H1 (cell line): ENCODE results near the gene ZNF771. TPM values are rescaled to one million over a fixed set of nuclear protein-coding genes. Genes with fewer than 3 reads are reported as not detected.

Experiments used
- CTCF ChIA-PET: fragments of 300-600 bp; sonication (Branson Sonifier 250); formaldehyde crosslinking; loops from one replicate; lab custom pipeline; 2021; ENCODE audit not compliant: partially characterized antibody; lab: Charles Lee
- POLR2A ChIA-PET: fragments of 300-600 bp; sonication (Branson Sonifier 250); formaldehyde crosslinking; loops from one replicate; lab custom pipeline; 2021; ENCODE audit warnings: inconsistent platforms; ENCODE audit not compliant: partially characterized antibody; lab: Charles Lee
- DNase-seq, 2 experiments: peaks; one replicate each; pipeline versions ENCODE4 v3.0.0 to v3.0.0-alpha.2; 2010 to 2022; ENCODE audit warnings: low spot score in 2 of 2, low read depth in 1 of 2, mixed read lengths in 1 of 2
- FAIRE-seq: peaks from 2 replicates; lab custom pipeline; 2011; peaks lifted over from hg19 to GRCh38; lab: Jason Lieb, UNC
- H2AFZ ChIP-seq: 2 replicates; pipeline ENCODE4 v1.8.1; 2012; ENCODE audit warnings: low read length, inconsistent platforms
- H2AK5ac ChIP-seq: 2 replicates; pipeline ENCODE4 v1.6.1; 2013; ENCODE audit warnings: low read depth, low read length
- H2BK120ac ChIP-seq: replicated peaks from 2 replicates; pipeline ENCODE3; 2013; ENCODE audit warnings: low read depth, low read length, inconsistent platforms
- H2BK12ac ChIP-seq: 2 replicates; pipeline ENCODE4 v1.6.1; 2013; ENCODE audit warnings: low read depth, low read length
- H2BK15ac ChIP-seq: 2 replicates; pipeline ENCODE4 v1.6.1; 2013; ENCODE audit warnings: low read length
- H2BK20ac ChIP-seq: 2 replicates; pipeline ENCODE4 v1.6.1; 2013; ENCODE audit warnings: low read length
- H2BK5ac ChIP-seq: 2 replicates; pipeline ENCODE4 v1.6.1; 2013; ENCODE audit warnings: low read depth, low read length
- H3K14ac ChIP-seq: 2 replicates; pipeline ENCODE4 v1.6.1; 2013; ENCODE audit warnings: inconsistent platforms; ENCODE audit not compliant: insufficient read length
- H3K18ac ChIP-seq: 2 replicates; pipeline ENCODE4 v1.6.1; 2013; ENCODE audit warnings: low read length; ENCODE audit errors: extremely low read depth
- H3K23ac ChIP-seq: 2 replicates; pipeline ENCODE4 v1.6.1; 2013; ENCODE audit warnings: inconsistent platforms; ENCODE audit not compliant: insufficient read length
- H3K23me2 ChIP-seq: 2 replicates; pipeline ENCODE4 v1.6.1; 2013; ENCODE audit warnings: low read depth, low read length
- H3K27ac ChIP-seq: 2 replicates; pipeline ENCODE4 v1.6.1; 2011; ENCODE audit warnings: low read depth, low read length, inconsistent platforms
- H3K27me3 ChIP-seq, 4 experiments: replicated peaks in 1 of 4; 1 replicate in 1 of 4; 2 replicates in 3 of 4; pipeline versions ENCODE4 v1.6.1 to v1.8.1; 2011 to 2013; ENCODE audit warnings: low read length in 3 of 4, mild to moderate bottlenecking in 3 of 4, inconsistent platforms in 2 of 4, mixed read lengths in 2 of 4, moderate library complexity in 1 of 4; ENCODE audit not compliant: control insufficient read depth in 3 of 4, insufficient read depth in 3 of 4; ENCODE audit errors: extremely low read depth in 1 of 4
- H3K36me3 ChIP-seq, 4 experiments: 2 replicates each; pipeline versions ENCODE4 v1.6.1 to v1.8.1; 2011 to 2013; ENCODE audit warnings: mild to moderate bottlenecking in 4 of 4, low read length in 3 of 4, moderate library complexity in 2 of 4, control low read depth in 1 of 4, inconsistent platforms in 1 of 4; ENCODE audit not compliant: insufficient read depth in 4 of 4, control insufficient read depth in 2 of 4
- H3K4ac ChIP-seq: replicated peaks from 2 replicates; pipeline ENCODE3; 2013; ENCODE audit warnings: low read length, low read depth, mixed read lengths, inconsistent platforms; ENCODE audit not compliant: insufficient read length
- H3K4me1 ChIP-seq, 4 experiments: replicated peaks in 1 of 4; 1 replicate in 1 of 4; 2 replicates in 3 of 4; pipeline versions ENCODE4 v1.6.1 to v1.8.1; 2011 to 2013; ENCODE audit warnings: low read length in 3 of 4, inconsistent platforms in 2 of 4, mixed read lengths in 1 of 4; ENCODE audit not compliant: insufficient read depth in 4 of 4, control insufficient read depth in 3 of 4
- H3K4me2 ChIP-seq, 2 experiments: 2 replicates each; pipeline versions ENCODE4 v1.6.1 to v1.8.1; 2011 to 2013; ENCODE audit warnings: low read depth in 2 of 2, low read length in 2 of 2, control low read depth in 1 of 2, inconsistent platforms in 1 of 2, mild to moderate bottlenecking in 1 of 2; ENCODE audit not compliant: insufficient read depth in 1 of 2
- H3K4me3 ChIP-seq, 4 experiments: fragments of 200-600, 300-600 bp in 1 of 4; sonication (generic), shearing (Covaris generic), sonication (Bioruptor Twin) in 1 of 4; 2 replicates each; pipeline versions ENCODE4 v1.5.1 to v1.8.1; 2011 to 2016; ENCODE audit warnings: low read length in 4 of 4, low read depth in 3 of 4, control low read depth in 2 of 4, inconsistent platforms in 2 of 4, mild to moderate bottlenecking in 2 of 4, mixed read lengths in 1 of 4, moderate library complexity in 1 of 4; ENCODE audit not compliant: insufficient read depth in 2 of 4; ENCODE audit errors: extremely low read depth in 1 of 4
- H3K56ac ChIP-seq: replicated peaks from 2 replicates; pipeline ENCODE3; 2013; ENCODE audit warnings: low read depth, mild to moderate bottlenecking, mixed read lengths, low read length, inconsistent platforms; ENCODE audit not compliant: insufficient read length
- H3K79me1 ChIP-seq: 2 replicates; pipeline ENCODE4 v1.6.1; 2013; ENCODE audit warnings: low read depth, low read length, control low read depth
- H3K79me2 ChIP-seq, 2 experiments: 2 replicates each; pipeline versions ENCODE4 v1.6.1 to v1.8.1; 2012 to 2013; ENCODE audit warnings: low read length in 2 of 2, mild to moderate bottlenecking in 2 of 2, inconsistent platforms in 1 of 2; ENCODE audit not compliant: insufficient read depth in 2 of 2, control insufficient read depth in 1 of 2
- H3K9ac ChIP-seq, 4 experiments: replicated peaks in 1 of 4; 1 replicate in 1 of 4; 2 replicates in 3 of 4; pipeline versions ENCODE4 v1.6.1 to v1.8.1; 2011 to 2013; ENCODE audit warnings: low read depth in 3 of 4, low read length in 3 of 4, control low read depth in 2 of 4, mild to moderate bottlenecking in 2 of 4, moderate library complexity in 2 of 4, inconsistent platforms in 1 of 4; ENCODE audit errors: extremely low read depth in 1 of 4
- H3K9me3 ChIP-seq, 2 experiments: 2 replicates each; pipeline versions ENCODE4 v1.6.1 to v1.8.1; 2012 to 2013; ENCODE audit warnings: mild to moderate bottlenecking in 2 of 2, moderate library complexity in 2 of 2, control low read depth in 1 of 2, inconsistent platforms in 1 of 2, low read depth in 1 of 2, low read length in 1 of 2, mixed read lengths in 1 of 2; ENCODE audit not compliant: insufficient read depth in 2 of 2
- H4K20me1 ChIP-seq, 2 experiments: replicated peaks in 1 of 2; 2 replicates each; pipeline versions ENCODE3 to v1.8.1; 2011 to 2013; ENCODE audit warnings: inconsistent platforms in 2 of 2, low read length in 2 of 2, mild to moderate bottlenecking in 1 of 2; ENCODE audit not compliant: insufficient read depth in 2 of 2, control insufficient read depth in 1 of 2
- H4K5ac ChIP-seq: 2 replicates; pipeline ENCODE4 v1.6.1; 2013; ENCODE audit warnings: low read length, low read depth, mixed read lengths, inconsistent platforms; ENCODE audit not compliant: insufficient read length
- H4K8ac ChIP-seq: 2 replicates; pipeline ENCODE4 v1.8.0; 2013; ENCODE audit warnings: mild to moderate bottlenecking, moderate library complexity, low read length, inconsistent platforms; ENCODE audit not compliant: insufficient read depth; ENCODE audit errors: extremely low read depth
- H4K91ac ChIP-seq: replicated peaks from 2 replicates; pipeline ENCODE3; 2013; ENCODE audit warnings: low read length, mixed read lengths, inconsistent platforms; ENCODE audit not compliant: insufficient read length
- BCL11A ChIP-seq, 2 experiments: IDR thresholded peaks; one replicate each; pipeline ENCODE4 v1.6.1; 2011; ENCODE audit warnings: low read depth in 2 of 2, low read length in 2 of 2, mild to moderate bottlenecking in 2 of 2
- CHD1 ChIP-seq: IDR thresholded peaks from 2 replicates; pipeline ENCODE4 v1.6.1; 2012; ENCODE audit warnings: low read depth, low read length, improper control_type of control experiment
- CHD2 ChIP-seq: IDR thresholded peaks from 2 replicates; pipeline ENCODE4 v1.6.1; 2012; ENCODE audit warnings: low read length, improper control_type of control experiment
- EP300 ChIP-seq, 2 experiments: IDR thresholded peaks; 1 replicate in 1 of 2; 2 replicates in 1 of 2; pipeline ENCODE4 v1.6.1; 2011 to 2012; ENCODE audit warnings: low read depth in 2 of 2, low read length in 2 of 2, mild to moderate bottlenecking in 2 of 2, borderline replicate concordance in 1 of 2, inconsistent platforms in 1 of 2, moderate library complexity in 1 of 2
- EZH2 ChIP-seq: fragments of 200-600 bp; sonication (generic); IDR thresholded peaks from 2 replicates; pipeline ENCODE4 v1.7.1; 2012; ENCODE audit warnings: low read depth, mild to moderate bottlenecking, moderate library complexity, low read length, inconsistent platforms; ENCODE audit not compliant: severe bottlenecking
- HDAC2 ChIP-seq, 2 experiments: fragments of 300-600 bp in 1 of 2; sonication (generic) in 1 of 2; IDR thresholded peaks; 2 replicates each; pipeline ENCODE4 v1.6.1; 2011 to 2012; ENCODE audit warnings: low read depth in 2 of 2, low read length in 2 of 2, mild to moderate bottlenecking in 2 of 2, moderate library complexity in 2 of 2, borderline replicate concordance in 1 of 2, inconsistent platforms in 1 of 2
- WGBS, 2 experiments: shearing (Covaris generic) in 1 of 2; methylation state at CpG; one replicate each; pipeline versions ENCODE4 v1.1.6 to v1.1.7; 2013 to 2015; ENCODE audit warnings: low lambda C conversion rate in 2 of 2, mixed read lengths in 2 of 2, inconsistent platforms in 1 of 2, low coverage in 1 of 2, missing lambda C conversion rate in 1 of 2; ENCODE audit not compliant: insufficient replicate concordance in 2 of 2, insufficient coverage in 1 of 2, insufficient read length in 1 of 2; ENCODE audit errors: extremely low coverage in 1 of 2, missing lambda C conversion rate in 1 of 2; 5-methylcytosine and 5-hydroxymethylcytosine counted together
- polyA plus RNA-seq, 7 experiments: library from polyadenylated mRNA; depleted of rRNA in 3 of 7; stranded (reverse) in 5 of 7; unstranded in 2 of 7; fragments of >200 nt in 5 of 7; fragments of 200-250 nt in 2 of 7; gene quantifications; 1 replicate in 5 of 7; 2 replicates in 1 of 7; 4 replicates in 1 of 7; pipeline versions ENCODE4 v1.2.1 to v1.2.3, GENCODE V29; 2011 to 2013; ENCODE audit warnings: missing spikeins in 2 of 7, mixed read lengths in 2 of 7
- total RNA-seq: library from RNA; stranded (reverse); fragmentation: NEBNext Ultra II Directional; extraction: Animal tissue kit (Norgen Biotek cat#: 25700); gene quantifications from 2 replicates; pipeline ENCODE4 v1.2.1, GENCODE V29; 2021

ZNF771 gene
- total and polyA plus RNA-seq, 2 of the 8 experiments (the other 6 are each of a cell fraction or from before 2014, with no cell fraction given) = 10.6 to 15.7 TPM

GRCh38 chr16:30368122-30368791, 39.1 kb upstream of the ZNF771 start:
- Histone ChIP-seq H3K23me2 (peaks cover 10% of the 10 kb centered on the region; the same call in 1 of the 2 replicates), H3K4me1 (peaks cover 0 to 17% (median 11%) of the 10 kb centered on the region in 4 experiments; a peak in 6 of 7 replicates), H3K4ac (no peak overlapping the region), H4K5ac (no peak overlapping the region), H3K18ac (no peak overlapping the region), H4K20me1 (peaks cover 4 to 18% of the 10 kb centered on the region in 2 experiments), H2AK5ac (no peak overlapping the region), H4K91ac (no peak overlapping the region), H2BK5ac (no peak overlapping the region), H3K36me3 (0 out of 8 replicates have a peak, but pooled peaks cover 0 to 4% (median 0%) of the 10 kb centered on the region in 4 experiments), H2BK120ac (no peak overlapping the region), H3K56ac (no peak overlapping the region), H4K8ac (no peak overlapping the region), H2BK15ac (no peak overlapping the region), H3K79me1 (peaks cover 10% of the 10 kb centered on the region), H3K14ac (no peak overlapping the region), H3K79me2 (peaks cover 0 to 29% of the 10 kb centered on the region in 2 experiments; a peak in 2 of 4 replicates), H3K4me3 (peak overlapping the region; percentile 43 to 81 (median 52); a peak in 5 of 8 replicates), H2AFZ (no peak overlapping the region), H2BK12ac (peak overlapping the region; percentile 50; the same call in 1 of the 2 replicates), H3K27me3 (no peaks in the 10 kb centered on the region), H3K23ac (no peak overlapping the region), H3K9ac (peak overlapping the region in 2 of 4 experiments; percentile 29 to 45; a peak in 2 of 7 replicates), H3K9me3 (no peaks in the 10 kb centered on the region), H3K4me2 (peak overlapping the region; percentile 83 to 87), H2BK20ac (no peak overlapping the region), H3K27ac (no peak overlapping the region)
- FAIRE-seq (no peak), DNase-seq (no peak)
- CTCF ChIA-PET = interaction anchor here (1.3 to 1.9 kb wide), 2 partner anchors 11 to 62 kb away, joined by 3 to 11 read pairs; partner anchors contain the start of gene DCTPP1
- POLR2A ChIA-PET = interaction anchor here (1.1 to 6.9 kb wide), 5 partner anchors 10 to 39 kb away, joined by 3 to 79 read pairs (median 4); partner anchors contain the start of genes CD2BP2 and ZNF771
- TF ChIP-seq HDAC2 (IDR thresholded peaks at IDR 0.05; ENCODE audit: borderline replicate concordance in 1 of 2, low read depth in 2 of 2, low read length in 2 of 2) (no peak), EZH2 (no peak), BCL11A (IDR thresholded peaks at IDR 0.05; ENCODE audit: low read depth in 2 of 2, low read length in 2 of 2) (no peak), EP300 (IDR thresholded peaks at IDR 0.05; ENCODE audit: borderline replicate concordance in 1 of 2, low read depth in 2 of 2, low read length in 2 of 2) (no peak), CHD1 (no peak), CHD2 (no peak)
- 81% methylated on average over 8 of the region's 8 CpGs; no CpG with 5 or more reads in 1 of the 2 experiments for WGBS, 2 experiments
